GM18861 (cell line): ENCODE results near the gene CPEB2.
"Not testable (repeated sequence)": the region's sequence is repeated elsewhere in the genome, so short reads cannot be mapped to it uniquely, and the experiment has no call there.

Source experiments
- ATAC-seq: cut with Tn5 transposase; IDR thresholded peaks from one replicate; pipeline ENCODE4 v1.9.1; 2021; ENCODE audit not compliant: unreplicated experiment

Gene CPEB2

GRCh38 chr4:15043922-15044321, 41.6 kb downstream of the CPEB2 start:
- ATAC-seq = no peak

DNA sequence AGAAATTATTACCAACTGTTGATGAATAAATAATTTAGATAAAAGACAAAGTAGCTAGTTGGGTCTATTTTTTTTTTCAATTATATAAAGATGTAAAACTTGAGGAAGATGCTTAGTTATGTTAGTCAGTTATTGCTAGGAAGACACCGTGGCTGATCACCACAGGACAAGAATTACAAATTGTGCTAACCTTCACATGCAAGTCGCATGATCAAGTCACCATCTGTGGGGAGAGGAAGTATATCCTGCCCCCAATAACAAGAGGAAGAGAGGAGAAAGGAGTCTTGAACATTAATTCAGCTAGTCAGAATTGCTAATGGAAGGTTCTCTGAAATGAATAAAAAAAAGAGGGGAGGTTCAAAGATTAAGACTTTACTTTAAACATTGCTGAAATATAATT, 52.3 kb downstream of the CPEB2 start:
- no peak for ATAC-seq

GRCh38 chr4:15060213-15060612, 57.9 kb downstream of the CPEB2 start:
- ATAC-seq = no peak

GRCh38 chr4:15063341-15063740, 61.1 kb downstream of the CPEB2 start:
- ATAC-seq = no peak

DNA sequence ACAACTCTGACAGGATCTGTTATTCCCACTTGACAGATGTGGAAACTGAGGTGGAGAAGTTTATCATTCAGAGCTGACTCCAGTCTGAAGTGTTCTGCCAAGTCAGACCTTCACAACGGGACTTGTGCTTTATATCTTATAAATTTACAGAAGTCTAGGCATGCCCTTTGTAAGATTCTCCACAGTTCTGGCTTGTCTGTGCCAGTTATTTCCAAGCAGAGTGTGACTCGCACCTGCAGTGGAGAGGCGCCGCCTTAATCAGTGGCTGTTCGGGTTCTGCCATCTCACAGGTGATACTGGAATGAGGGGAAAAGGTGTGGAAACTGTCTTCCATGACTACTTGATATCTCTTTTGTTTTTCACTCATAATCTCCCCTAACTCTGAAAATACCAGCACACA, 63.2 kb downstream of the CPEB2 start:
- ATAC-seq = no peak

DNA sequence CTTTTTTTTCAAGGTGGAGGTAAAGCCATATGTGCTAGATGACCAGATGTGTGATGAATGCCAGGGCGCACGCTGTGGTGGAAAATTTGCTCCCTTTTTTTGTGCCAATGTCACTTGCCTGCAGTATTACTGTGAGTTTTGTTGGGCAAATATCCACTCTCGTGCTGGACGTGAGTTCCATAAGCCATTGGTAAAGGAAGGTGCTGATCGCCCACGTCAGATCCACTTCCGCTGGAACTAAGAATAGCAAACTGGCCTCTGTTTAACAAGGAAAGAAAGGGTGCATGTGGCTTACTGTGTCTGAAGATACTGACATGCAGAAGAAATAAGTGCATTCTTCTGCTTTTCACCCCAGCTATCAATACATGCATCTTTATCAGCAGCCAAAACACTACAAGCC, 63.9 kb downstream of the CPEB2 start:
- ATAC-seq = no peak

- ATAC-seq = no peak
Observed at GRCh38 chr4:15068298-15068697, 66.0 kb downstream of the CPEB2 start.

- no peak for ATAC-seq
Observed at GRCh38 chr4:15075875-15076274, 73.6 kb downstream of the CPEB2 start.

DNA sequence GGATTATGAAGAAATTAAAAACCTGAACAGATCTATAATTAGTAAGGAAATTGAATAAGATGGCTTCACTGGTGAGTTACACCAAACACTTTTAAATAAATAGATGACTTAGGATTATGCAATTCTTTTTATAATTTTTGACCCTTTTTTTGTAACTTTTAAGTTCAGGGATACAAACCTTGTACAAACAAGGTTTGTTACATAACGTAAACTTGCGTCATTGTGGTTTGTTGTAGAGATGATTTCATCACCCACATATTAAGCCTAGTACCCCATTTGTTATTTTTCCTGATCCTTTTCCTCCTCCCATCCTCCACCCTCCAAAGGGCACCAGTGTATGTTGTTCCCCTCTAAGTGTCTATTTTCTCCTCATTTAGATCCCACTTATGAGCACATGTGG, 75.7 kb downstream of the CPEB2 start:
- no peak for ATAC-seq

DNA sequence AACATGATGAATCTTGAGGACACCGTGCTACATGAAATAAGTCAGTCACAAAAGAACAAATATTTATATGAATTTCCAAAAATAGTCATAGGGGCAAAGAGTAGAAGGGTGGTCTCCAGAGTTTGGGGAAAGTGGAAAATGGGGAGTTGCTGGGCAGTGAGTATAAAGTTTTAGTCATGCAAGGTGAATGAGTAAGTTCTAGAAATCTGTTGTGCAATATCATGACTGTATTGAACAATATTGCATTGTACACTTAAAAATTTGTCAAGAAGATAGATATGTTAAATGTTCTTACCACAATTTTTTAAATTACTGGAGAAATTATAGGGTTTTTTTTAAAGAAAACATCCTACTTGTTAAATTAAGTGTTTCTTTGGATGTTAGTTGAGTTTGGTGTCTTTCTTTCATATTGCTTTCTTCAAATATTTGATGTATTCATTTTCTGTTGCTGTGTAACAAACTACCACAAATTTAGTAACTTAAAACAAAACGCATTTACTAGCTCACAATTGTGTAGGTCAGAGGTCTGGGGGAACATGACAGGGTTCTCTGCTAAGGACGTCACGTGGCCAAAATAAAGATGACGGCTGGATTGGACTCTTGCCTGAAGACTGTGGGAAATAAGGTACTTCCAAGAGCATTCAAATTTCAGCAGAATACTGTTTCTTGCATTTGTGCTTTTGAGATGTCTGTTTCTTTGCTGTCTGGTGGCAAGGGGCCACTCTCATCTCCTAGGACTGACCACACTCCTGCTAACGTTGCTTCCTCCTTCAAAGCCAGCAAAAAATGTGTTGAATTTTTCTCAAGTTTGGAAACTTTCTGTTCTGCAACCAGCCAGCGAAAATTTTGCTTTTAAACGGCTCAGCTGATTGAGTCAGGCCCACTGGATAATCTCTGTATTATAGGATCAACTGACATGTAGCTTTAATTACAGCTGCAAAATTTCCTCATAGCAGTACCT, 76.7 kb downstream of the CPEB2 start:
- ATAC-seq = no peak

GRCh38 chr4:15084780-15085179, 82.5 kb downstream of the CPEB2 start:
- ATAC-seq = no peak

- not testable (repeated sequence) for ATAC-seq
Observed at GRCh38 chr4:15085762-15086161, 83.5 kb downstream of the CPEB2 start.

GRCh38 chr4:15086259-15086658, 84.0 kb downstream of the CPEB2 start:
- not testable (repeated sequence) for ATAC-seq

GRCh38 chr4:15088394-15089035, 86.2 kb downstream of the CPEB2 start:
- ATAC-seq = no peak

DNA sequence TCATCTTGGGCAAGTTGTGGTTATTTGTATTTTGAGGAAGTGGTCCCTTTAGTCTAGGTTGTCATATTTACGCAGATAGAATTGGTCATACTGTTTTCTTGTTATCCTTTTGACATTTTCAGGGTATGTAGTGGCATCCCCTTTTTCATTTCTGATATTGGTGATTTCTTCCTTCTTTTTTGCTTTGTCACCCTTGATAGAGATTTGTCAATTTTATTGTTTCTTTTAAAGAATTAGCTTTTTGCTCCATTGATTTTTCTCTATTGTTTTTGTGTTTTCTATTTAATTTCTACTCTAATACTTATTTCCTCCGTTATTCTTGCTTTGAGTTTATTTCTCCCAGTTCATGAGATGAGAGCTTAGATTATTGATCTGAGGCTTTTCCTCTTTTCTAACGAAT, 87.7 kb downstream of the CPEB2 start:
- ATAC-seq = no peak

GRCh38 chr4:15100380-15100779, 98.1 kb downstream of the CPEB2 start:
- no peak for ATAC-seq

DNA sequence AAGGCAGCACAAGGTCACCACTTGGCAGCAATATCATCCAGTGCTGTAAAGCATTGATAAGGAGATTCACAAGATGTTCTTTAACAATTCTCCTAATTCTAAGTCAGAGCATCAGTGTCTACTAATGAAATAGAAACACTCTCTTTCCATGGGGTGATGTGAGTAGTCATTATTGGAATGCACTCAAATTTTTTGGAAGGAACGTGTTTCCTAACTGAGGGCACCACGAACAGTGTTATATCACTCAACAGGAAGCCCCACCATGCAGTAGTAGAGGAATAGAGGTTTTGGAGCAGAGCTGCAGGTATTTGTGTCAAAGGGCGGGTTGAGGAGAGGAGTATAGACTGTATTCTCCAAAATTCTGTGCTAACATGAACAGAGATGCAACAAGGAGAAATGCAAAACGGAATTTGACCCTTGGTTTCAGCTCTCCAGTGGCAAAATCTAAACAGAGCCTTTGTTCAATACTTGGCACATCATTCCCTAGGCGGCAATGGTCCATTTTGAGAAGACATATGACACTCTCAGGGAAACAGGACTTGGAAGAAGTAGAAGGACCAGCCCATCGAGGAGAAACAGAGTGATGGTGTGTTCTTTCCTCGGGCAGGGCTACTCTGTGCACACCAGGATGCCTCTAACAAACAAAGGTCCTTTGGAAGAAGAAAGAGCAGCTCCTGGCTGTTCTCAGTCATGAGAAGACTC, 98.9 kb downstream of the CPEB2 start:
- no peak for ATAC-seq

DNA sequence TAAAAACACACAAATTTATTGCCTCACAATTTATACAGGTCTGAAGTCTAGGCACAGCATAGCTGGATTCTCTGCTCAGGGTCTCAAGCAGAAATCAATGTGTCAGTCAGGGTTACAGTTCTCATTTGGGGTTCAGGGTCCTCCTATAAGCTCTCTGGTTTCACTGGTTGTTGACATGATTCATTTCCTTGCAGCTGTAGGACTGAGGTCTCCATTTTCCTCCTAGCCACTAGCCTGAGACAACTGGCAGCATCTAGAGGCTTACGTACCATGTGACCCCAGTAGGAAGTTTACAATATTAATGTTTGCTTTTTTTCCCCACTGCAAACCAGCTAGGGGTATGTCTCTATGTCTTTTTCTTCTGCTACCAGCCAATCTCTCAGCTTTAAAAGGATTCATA, 102.5 kb downstream of the CPEB2 start:
- ATAC-seq = no peak

GRCh38 chr4:15106399-15106798, 104.1 kb downstream of the CPEB2 start:
- no peak for ATAC-seq

GRCh38 chr4:15109600-15109999, 107.3 kb downstream of the CPEB2 start:
- no peak for ATAC-seq

DNA sequence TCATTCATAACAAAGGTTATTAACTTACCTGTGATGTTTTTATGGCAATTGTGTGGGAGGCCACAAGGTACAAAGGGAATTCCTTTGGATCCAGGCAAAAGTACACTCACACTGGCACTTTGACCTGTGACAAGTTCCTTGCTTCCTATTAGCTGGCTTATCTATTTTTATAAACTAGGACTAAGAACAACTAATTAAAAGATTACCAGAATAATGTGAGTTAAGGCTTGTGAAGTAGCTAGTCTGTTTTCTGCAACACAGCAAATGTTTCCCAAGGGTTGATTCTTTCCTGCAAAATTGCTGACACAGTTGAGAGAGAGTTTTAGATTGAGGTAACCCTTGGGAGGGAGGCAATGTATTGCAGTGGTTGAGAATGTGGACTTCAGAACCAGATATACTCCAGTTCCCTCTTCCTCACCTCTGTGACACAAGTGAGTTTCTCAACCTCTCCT, 107.9 kb downstream of the CPEB2 start:
- no peak for ATAC-seq
